ENCODE measurements around the gene CCER1.

- TF ChIP-seq, protein P1, sequence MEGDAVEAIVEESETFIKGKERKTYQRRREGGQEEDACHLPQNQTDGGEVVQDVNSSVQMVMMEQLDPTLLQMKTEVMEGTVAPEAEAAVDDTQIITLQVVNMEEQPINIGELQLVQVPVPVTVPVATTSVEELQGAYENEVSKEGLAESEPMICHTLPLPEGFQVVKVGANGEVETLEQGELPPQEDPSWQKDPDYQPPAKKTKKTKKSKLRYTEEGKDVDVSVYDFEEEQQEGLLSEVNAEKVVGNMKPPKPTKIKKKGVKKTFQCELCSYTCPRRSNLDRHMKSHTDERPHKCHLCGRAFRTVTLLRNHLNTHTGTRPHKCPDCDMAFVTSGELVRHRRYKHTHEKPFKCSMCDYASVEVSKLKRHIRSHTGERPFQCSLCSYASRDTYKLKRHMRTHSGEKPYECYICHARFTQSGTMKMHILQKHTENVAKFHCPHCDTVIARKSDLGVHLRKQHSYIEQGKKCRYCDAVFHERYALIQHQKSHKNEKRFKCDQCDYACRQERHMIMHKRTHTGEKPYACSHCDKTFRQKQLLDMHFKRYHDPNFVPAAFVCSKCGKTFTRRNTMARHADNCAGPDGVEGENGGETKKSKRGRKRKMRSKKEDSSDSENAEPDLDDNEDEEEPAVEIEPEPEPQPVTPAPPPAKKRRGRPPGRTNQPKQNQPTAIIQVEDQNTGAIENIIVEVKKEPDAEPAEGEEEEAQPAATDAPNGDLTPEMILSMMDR (IDR thresholded peaks at IDR 0.05; ENCODE audit: insufficient read depth, low read depth, low read length) = no peak
- no peak for TF ChIP-seq EZH2 (IDR thresholded peaks at IDR 0.05; ENCODE audit: insufficient read depth, low read length)
Measured at GRCh38 chr12:90922145-90922627, 32.8 kb downstream of the CCER1 start.

All from astrocyte (in vitro differentiated cells and primary cell).